GM21786 (cell line): ENCODE measurements around the gene REXO4.

Experiments
- ATAC-seq: cut with Tn5 transposase; IDR thresholded peaks from one replicate; pipeline ENCODE4 v1.9.1; 2021; ENCODE audit not compliant: unreplicated experiment

REXO4 gene

DNA sequence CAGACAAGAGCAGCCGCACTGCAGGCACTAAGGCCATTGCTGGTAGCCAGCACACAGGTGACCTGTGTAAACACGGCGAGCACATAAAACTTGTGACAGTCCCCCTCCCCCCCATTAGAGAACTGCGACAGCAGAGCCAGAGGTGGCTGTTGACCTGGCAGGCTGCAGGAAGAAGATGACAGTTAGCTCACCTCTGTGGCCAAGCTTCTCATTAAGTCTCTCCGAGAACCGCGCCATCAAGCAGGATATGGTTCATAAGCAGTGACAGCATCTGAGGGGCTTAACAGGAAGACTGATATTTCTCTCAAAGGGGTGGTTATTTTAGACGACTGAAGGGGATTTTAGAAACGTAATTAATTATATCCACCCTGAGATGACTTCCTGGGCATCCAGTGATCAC lies 47.1 kb downstream of the REXO4 start:
- ATAC-seq: no peak

DNA sequence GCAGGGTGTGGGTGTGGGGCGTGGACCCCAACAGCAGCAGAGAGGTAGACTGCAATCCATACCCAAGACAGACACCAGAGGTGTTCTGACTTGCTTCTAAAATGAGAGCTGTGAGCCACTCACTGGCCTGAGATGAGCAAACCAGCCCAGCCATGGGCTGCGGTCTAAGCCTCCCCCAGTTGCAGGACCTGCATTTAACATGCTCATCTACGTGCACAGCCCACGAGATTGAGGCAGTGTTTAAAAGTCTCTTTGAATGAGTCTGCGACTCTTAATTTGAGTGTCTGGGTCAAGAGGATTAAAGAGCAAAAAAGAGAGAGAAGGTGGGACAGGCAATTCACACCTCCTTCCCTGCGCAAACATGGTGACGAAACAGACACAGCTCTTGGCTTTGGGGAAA lies 47.9 kb downstream of the REXO4 start:
- ATAC-seq: no peak

DNA sequence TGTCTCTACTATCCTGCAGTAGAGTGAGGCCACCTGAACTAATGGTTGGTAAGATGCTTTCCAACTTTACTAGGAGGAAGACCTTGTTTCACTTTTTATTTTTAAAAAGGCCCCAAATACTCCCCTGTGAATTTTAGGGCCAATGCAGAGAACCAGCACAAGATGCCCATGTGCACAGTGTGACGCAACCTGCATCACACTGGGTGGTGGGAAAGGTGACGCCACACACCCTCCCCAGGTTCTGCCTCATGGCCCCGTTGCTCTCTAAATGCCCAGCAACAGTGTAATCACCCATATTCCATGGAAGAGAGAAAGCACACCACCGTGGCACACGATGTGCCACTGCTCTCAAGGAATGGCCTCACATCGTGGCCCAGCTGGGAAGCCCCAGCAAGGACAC lies 48.4 kb downstream of the REXO4 start:
- ATAC-seq: no peak

DNA sequence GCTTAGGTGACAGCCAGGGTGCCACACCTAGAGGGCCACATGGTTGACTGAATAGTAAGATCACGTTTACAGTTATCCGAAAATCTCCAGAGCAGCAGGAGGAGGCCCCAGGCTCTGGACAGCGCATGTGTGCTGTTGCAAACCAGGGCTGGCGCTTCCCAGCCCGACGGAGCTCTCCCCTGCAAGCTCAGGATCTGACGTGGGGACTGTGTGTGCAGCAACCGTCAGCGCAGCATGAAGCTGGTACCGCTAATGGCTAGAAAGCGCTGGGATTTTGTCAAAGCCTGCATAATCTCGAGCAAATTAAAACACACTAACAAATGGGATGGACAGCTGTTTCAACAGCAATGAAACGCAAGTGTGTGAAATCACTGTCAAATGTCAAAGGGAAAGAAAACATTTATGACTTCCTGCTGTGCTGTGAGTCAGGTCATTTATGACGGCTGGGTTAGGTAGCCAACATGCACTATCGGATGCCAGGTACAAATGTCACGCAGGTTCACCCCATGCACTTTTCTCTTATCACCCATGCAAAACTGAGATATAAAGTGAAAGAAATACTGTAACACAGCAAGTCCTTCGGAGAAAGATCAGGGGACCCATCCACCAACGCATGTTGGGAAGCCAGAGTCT lies 49.4 kb downstream of the REXO4 start:
- no peak for ATAC-seq

- ATAC-seq: no peak
Observed at GRCh38 chr9:133367778-133368177, 50.0 kb downstream of the REXO4 start.

DNA sequence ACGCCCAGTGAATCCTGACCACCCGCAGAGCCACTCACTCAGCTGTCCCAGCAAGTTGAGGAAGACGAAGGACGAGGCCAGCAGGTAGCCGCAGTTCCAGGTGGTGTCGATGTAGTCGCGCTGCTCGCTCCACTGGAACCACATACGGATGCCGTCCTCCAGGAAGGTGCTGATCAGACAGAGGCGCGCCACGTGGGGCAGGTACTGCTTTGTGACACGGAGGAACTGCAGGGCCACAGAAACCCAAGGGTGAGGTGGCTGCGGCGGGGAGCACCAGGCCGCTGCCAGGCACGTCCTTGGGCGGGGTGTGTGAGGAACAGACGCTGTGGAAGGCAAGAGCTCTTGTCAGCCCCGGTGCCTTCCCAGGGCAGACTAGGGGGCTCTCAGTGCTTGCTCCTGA lies 50.6 kb downstream of the REXO4 start:
- no peak for ATAC-seq

DNA sequence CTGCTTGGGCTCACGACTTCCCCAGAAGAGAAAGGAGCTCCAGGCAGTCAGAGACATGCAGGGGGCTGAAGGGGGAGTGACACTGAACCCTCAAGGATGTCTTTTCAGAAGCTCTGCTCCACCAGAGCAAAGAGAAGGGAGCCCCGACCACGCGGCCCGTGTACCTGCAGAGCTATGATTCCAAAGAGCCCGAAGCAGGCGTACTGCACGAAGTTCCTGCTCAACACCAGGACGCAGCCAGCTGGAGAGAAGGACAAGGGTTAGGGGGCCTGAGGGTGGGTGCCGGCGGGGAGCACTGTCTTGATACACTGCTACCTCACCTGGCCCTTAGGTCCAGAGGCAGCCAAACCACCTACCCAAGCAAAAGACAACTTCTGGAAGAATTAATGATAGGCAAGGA lies 51.4 kb downstream of the REXO4 start:
- ATAC-seq: no peak

GRCh38 chr9:133362359-133363044 lies 55.3 kb downstream of the REXO4 start:
- ATAC-seq: no peak

- ATAC-seq: no peak
Observed at GRCh38 chr9:133361507-133362092, 56.2 kb downstream of the REXO4 start.

- no peak for ATAC-seq
Observed at GRCh38 chr9:133360400-133361393, 57.1 kb downstream of the REXO4 start.

DNA sequence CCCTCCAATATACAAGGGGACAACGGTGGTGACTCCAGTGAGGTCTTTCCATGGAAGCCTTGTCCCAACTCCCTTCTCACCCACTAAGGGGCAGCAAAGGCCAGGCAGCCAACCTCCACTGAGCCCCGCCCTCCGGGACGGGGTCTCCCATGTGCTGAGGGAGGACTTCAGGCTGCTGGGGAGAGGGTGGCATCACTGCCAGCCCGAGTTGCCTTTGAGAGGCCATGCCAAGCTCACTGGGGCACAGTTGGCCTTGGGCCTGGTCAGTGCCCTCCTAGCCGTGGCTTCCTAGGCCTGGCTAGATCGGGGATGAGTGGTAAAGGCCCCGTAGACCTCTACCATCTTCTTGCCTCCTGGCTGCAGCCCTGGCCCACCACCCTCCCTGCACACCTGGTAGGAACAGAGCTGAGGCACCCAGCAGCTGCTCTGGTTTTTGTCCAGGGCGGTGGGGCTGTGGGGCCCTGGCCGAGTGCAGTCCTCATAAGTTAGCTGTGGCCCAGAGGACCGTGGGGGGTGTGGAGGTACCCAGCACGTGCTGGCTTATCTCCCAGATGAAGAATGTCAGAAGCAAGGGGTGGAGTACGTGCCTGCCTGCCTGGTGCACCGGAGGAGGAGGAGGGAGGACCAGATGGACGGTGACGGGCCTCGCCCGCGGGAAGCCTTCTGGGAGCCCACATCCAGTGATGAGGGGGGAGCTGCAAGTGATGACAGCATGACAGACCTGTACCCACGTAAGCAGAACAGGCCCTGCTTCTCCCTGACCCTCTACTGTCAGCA lies 58.2 kb downstream of the REXO4 start:
- no peak for ATAC-seq

DNA sequence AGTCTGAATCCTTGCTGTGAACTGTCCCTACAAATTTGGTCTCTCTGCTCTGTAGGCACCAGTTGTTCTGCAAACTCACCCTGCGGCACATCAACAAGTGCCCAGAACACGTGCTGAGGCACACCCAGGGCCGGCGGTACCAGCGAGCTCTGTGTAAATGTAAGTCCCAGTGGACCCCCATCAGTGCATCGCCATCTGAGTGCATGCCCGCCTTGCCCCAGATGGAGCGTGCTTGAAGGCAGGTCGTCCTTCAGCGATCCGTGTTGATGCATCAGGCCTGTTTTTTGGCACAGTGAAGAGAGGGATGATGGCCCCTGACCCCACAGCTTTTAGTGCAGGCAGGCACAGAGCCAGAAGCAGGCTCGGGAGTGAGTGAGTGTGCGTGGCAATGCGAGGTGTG lies 60.2 kb downstream of the REXO4 start:
- no peak for ATAC-seq

GRCh38 chr9:133356391-133357091 lies 61.3 kb downstream of the REXO4 start, which contains the start of the genes SURF1 and SURF2:
Gene SURF1, minus strand, starts transcription at chr9:133356487. Its CDS starts 34 bp downstream, at chr9:133356453.
Gene SURF2, plus strand, starts transcription at chr9:133356550. Its CDS starts 43 bp downstream, at chr9:133356593.
- peak; percentile 69 for ATAC-seq
